GM19238 (cell line): ENCODE data around the gene SH3GLB1.

Source experiments
- DNase-seq: peaks from one replicate; pipeline ENCODE4 v3.0.0; 2011; ENCODE audit warnings: low spot score; ENCODE audit not compliant: insufficient read length

SH3GLB1 gene

DNA sequence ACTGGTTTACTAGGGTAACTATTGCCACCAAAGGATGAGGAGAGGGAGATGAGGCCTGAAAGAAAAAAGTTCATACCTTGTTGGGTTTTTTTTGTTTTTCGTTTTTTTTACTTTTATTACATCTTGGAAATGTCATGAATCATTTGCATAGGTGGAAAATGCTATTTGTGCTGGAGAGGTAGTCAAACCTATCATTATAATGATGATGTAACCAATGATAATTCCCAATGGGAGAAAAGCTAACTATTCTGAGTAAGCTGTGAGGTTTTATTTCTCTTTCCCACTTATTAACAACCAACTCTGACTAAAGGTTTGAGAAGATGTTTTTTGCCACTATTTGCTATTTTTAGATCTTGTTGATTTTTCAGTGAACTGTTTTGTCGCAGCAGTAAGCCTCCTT, 29.0 kb downstream of the SH3GLB1 start:
- DNase-seq = no peak

DNA sequence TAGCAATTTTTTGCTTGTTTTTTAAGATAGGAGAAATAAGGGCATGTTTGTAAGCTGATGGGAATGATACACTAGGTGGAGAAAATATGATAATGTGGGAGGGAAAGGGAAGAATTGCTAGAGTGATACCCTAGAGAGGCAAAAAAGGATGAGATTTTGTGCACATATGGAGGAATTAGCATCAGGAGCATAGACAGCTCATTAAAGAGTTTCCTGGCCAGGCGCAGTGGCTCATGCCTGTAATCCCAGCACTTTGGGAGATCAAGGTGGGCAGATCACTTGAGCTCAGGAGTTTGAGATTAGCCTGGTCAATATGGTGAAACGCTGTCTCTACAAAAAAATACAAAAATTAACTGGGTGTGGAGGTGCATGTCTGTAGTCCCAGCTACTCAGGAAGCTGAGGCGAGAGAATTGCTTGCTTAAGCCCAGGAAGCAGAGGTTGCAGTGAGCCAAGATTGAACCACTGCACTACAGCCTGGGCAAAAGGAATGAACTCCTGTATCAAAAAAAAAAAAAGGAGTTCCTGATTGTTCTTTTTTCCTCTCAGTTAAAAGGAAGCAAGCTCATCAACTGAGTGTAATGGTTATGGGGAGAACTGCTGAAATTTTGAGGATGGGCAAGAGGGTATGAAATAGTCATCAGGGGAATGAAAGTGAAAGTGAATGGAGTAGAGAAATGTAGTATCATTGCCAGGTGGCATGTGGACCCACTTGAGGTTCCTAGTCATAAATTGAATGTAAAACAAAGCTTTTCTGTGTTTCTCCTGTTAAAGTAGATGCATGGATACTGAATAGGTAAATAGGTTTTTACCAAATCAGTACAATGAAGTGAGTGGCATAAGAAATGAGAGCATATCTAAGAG, 35.5 kb downstream of the SH3GLB1 start:
- DNase-seq = no peak

DNA sequence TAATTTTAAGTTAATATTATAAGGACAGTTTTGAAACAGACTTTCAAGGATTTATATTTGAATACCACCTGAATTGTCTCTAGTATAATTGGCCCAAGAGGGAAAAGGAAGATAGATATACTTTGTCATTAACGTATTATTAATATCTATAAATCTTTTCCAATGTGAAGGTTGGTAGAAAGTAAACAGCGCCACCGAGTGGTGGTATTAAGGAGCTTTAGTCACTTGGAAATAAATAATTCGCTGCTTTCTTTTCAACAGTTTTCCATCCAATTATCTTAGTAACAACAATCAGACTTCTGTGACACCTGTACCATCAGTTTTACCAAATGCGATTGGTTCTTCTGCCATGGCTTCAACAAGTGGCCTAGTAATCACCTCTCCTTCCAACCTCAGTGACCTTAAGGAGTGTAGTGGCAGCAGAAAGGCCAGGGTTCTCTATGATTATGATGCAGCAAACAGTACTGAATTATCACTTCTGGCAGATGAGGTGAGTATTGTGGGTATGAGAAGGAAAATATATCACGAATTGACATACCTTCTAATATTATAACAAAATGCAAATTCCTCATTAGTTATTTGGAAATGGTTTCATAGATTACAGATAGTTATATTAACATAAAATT, 37.7 kb downstream of the SH3GLB1 start:
- no peak for DNase-seq

DNA sequence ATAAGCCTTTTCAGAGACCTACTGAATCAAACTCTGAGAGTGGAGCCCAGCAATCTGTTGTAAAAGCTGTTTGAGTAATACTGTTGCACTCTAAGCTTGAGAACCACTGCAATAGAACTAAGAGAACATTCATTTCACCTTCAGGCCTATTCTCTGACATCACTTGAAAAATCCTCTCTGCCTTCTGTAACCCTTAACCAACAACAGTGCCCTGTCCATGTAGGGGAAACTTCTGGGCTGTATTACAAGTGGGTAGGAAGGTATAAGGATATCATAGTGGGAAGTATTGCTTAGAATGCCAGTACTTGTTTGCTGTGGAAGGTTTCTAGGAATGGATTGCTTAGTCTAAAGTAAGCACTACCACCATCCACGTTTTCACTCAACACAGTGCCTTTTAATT, 42.9 kb downstream of the SH3GLB1 start:
- DNase-seq = no peak

DNA sequence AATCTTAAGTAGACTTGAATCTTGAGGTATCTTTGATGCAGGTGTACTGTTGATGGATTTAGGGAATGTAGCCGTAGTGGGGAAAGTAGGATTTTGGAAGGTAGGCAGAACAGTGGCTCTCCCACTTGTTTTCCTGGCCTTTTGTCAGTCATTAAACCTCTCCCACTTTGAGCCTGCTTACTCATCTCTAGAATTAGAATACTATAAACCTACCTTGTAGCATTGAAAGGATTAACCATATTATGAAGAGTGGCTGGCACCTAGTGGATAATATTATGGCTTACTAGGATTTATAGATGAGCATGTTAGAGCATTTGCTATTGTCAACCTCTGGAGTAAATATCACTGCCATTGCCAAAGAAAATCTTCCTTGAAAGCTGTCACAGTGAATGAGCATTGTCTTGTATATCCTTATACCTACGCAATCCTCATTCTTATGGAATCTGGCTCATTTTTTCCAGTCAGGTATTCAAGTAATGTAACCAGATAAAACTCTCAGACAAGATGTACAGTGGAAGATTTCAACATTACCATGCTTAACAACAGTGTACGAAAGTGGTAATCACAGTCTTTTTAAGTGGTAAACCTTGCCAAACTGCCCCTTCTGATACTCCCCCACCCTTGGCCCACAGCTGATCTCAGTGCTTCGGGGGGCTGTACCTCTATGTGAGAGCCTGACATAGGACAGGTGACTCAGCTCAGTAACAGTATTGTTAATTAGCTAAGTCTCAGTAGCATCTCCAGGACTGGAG, 44.4 kb downstream of the SH3GLB1 start:
- no peak for DNase-seq

DNA sequence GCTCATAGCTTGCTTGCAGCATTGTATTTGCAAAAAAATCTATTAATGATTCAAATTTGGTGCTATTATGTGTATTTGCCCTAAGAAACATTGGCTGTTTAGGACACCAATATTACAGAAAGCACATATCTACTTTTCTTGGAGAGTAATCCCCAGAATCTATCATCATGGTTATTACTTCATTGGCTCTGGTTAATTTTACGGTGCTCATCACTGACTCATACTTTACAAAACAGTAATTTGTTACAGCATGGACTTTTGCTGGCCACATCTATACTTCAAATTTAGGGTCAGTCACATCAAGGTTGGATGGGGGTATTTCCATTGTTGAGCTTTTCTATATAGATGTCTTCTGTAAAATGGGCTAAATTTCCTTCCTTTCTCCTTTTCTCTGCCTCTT, 45.7 kb downstream of the SH3GLB1 start:
- DNase-seq = no peak

DNA sequence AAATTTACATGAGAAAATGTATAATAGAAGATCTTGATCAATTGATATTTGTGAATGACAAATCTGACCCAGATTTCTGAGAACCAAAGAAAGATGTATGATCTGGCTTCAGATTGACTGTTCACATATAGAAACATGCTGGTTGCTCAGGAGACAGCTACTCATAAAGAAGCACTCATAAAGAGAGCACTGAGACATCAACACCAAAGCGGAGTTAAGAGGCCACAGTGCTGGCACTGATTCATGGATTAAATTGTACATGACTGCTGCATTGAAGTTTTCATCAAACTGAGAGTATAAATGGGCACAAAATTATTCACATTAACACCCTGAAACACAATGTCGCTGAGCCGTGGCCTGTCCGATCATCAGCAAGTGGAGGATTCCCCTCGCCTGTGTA, 46.2 kb downstream of the SH3GLB1 start:
- no peak for DNase-seq

DNA sequence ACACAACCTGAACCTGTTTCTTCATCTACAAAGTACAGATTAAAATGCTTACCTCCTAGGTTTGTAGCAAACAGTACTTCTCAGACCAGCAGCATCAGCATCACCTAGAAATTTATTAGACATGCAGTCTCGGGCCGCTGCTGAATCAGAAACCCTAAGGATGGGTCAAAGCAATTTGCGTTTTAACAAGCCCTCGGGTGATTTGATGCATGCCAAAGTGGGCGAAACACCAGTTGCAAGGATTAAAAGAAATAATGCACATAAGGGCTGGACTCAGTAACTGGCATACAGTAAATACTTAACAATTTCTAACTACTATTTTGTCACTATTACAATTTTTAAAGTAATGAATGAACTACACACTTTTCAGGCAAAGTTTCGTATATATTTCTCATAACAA, 47.5 kb downstream of the SH3GLB1 start:
- no peak for DNase-seq

DNA sequence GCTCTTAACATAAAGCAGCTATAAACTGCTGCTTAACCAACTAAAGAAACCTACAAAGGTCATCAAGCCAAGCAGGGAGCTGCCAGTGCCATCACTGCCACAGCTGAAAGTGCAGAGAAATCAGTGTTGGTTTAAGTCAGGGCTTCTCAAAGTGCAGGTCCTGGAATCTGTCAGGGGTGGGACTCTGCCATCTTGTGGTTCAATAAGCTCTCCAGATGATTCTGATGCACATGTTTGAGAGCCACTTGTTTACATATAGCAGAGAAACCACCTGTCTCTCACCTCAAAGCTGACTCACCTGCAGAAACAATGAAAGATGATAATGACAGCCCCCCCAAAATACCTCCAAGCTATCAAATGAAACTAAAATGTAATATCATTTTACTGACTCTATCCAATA, 49.3 kb downstream of the SH3GLB1 start:
- DNase-seq = no peak

DNA sequence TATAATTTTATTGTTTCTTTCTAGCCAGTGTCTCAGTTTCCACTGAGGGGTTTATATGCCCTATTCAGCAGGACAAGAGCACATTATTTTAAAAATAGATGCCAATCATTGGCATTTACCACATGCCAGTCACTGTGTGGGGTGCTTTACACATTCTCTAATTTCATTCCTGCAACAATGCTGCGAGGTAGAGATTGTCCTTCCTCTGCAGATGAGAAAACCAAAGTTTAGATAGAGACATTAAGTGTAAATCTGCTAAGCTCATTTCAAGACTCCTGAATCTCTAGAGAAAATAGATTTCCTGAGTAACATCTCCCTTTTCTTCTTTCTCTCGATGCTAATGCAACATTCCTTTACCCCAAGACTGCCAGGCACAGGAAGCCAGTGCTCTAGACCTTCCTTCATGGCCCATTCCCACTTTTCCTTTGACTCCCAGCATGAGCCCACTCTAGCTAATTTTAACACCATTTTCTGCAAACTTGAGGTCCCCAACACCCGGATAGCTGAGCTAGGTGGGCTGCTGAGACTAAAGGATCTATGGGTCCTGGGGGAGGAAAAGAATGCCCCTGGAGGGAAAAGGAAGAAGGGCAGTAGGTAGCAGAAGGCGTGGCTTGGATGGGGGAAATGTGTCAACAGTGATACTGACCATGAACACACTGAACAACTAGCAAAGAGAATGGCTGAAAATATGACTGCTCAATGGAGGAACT, 50.0 kb downstream of the SH3GLB1 start:
- DNase-seq = no peak

DNA sequence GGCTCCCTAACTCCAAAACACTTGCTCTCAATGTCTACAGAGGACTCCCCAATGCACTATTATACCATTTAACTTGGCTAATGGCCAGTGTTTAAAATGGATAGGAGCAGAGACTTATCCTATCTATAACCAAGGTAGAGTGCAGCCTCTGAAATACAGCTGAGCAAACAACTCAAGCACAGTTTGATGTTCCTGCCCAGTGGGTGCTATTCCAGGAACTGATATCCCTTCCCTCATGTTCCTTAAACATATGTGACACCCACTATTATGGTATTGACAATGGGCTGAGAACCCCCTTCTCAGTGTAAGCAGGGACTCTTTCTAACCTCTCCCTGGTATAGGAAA, 51.7 kb downstream of the SH3GLB1 start:
- DNase-seq = no peak

DNA sequence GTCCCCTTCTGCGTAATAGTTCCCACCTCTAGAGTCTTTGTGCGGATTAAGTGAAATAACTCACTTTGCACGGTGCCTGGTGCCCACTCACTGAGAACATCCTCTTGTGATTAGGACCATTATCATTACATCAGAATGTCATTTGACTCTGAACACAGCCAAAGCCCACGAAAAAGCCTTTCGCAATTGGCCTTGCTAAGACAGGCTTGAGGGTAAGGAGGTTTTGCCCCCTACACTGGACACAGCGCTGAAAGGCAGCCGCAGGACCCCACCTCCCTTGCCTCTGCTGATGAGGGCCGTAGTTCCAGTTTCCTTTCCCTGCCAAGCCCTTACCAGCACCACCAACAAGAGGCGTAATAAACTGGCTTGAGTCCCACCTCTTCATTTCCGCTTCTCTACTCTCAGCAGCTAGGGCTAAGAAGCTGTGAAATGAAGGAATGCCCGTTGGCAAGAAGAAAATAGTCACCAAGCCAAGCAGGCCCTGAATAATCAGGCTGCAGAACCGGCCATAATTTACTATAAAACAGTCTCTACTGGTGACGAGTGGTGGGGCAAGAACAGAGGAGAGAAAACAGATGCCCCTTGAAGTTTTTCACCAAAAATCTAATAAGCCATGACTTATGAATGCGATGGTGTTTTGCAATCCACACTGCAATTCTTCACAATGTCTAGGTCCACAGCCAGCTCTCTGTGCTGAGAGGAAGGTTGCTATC, 53.1 kb downstream of the SH3GLB1 start:
- no peak for DNase-seq

DNA sequence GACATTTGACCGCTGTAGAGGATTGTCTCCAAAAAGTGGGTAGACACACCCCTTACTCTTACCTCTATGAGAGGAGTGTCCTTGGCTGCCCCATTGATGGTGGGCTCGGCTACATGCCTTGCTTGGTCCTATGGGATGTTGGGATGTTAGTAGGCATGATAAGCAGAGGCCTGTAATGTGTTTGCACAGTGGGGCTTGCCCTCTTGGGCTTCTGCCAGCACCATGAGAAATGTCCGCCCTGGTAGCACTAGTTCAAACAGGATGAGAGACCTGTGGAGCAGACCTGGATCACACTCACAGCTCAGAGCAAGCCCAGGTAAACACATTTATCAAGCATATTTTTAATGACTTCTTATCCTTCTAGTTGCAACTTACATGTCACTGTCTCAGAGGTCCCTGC, 54.2 kb downstream of the SH3GLB1 start:
- no peak for DNase-seq

DNA sequence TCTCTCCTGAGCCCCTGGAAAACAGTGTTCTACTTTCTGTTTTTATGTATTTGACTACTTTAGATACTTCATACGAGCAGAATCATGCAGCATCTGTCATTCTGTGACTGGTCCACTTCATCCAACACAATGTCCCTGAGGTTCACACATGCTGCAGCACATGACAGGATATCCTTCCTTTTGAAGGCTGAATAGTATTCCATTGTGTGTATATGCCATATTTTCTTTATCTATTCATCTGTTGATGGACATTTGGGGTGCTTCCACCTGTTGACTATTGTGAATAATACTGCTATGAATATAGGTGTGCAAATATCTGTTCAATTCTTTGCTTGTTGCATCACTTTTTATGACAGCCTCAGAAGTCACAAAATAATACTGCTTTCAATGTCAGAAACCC, 55.8 kb downstream of the SH3GLB1 start:
- DNase-seq = no peak

DNA sequence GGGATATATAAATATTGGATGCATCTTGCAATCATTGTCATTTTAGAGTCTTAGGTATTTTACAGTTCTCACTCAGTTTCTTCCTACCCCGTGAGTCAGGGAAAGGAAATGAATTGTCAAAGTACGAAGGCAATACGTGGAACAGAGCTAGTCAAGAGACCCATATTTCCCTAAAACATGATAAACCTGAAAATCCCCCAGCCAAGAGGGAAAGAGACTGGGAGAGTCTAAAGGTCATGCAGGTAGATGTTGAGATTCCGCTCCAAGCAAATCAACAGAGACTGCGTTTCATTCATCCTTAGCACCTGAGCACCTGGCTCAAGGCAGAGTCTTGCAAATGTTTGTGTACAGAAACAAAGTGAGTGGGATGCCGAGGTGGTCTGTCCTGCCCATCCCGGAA, 58.0 kb downstream of the SH3GLB1 start:
- no peak for DNase-seq

DNA sequence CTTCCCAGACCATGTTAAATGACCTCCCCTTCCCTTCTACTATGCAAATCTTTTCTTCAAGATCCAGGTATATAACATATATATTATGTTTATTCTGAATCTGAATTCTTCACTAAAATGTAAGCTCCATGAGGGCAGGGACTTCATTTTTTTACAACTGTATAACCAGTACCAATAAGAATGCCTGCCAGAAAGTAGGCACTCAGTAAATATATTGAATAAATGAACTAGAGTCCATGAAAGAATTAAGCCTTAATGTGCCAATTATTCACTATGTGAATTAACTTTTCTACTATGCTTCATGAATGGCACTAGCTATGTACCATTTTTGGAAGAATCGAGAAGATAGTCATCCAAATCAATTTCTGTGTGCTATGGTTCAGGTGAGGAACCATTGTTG, 60.1 kb downstream of the SH3GLB1 start:
- DNase-seq = no peak

DNA sequence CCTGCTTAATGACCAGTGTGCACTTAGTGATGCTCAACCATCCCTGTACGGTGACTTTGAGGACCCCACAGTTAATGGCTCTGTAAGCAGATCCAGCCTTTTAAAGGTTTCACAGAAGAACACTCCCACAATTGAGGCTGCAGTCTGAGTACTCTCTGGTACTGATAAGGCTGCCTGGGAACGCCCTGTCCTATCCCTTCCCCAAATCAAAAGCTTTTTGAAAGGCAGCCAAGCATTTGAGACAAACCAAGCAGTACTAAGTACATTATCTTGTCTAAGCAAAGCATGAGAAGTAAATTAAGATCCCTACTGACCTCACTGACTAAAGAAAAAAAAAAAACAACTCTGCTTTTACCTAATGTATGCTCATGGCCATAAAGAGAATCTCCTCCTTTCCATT, 60.7 kb downstream of the SH3GLB1 start:
- no peak for DNase-seq

DNA sequence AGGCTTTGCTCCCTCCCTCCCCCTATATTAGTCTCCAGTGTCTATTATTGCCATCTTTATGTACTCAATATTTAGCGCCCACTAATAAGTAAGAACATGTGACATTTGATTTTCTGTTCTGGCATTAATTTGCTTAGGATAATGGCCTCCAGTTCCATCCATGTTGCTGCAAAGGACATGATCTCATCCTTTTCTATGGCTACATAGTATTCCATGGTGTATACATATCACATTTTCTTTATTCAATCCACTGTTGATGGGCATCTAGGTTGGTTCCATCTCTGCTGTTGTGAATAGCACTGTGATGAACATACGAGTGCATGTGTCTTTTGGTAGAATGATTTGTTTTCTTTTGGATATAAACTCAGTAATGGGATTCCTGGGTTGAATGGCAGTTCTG, 61.3 kb downstream of the SH3GLB1 start:
- no peak for DNase-seq

DNA sequence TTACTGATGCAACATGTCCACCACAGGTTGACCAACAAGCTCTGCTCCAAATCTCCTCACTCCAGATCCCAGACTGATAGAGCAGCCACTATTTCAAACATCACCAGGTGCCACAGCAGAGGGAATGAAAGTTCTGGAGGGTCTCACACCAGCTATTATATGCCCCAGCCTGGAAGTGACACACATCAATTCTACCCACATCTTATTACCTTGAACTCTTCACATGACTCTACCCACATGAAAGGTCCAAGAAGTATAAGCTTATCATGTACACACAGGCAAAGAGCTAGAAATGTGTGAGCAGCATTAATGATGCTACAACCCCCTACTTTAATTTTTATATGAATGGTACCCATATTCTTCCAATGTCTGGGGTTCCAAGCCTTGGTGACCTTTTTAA, 64.2 kb downstream of the SH3GLB1 start:
- no peak for DNase-seq

DNA sequence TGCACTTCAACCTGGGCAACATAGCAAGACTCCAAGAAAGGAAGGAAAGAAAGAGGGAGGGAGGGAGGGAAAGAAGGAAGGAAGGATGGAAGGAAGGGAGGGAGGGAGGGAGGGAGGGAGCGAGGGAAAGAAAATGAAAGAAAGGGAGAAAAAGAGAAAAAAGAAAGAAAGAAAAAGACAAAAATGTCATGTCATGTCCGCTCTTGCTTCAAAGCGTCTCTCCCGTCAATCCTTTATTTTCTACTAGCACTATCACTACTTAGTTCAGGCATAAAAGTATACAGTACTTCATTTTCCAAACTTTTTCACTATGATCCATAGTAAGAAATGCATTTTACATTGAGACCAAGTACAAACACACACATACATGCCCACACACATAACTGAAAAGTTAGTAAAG, 64.7 kb downstream of the SH3GLB1 start:
- DNase-seq = no peak
